GM19351 (cell line): ENCODE measurements around the gene CENPP.

Experiments used
- ATAC-seq: cut with Tn5 transposase; IDR thresholded peaks from one replicate; pipeline ENCODE4 v1.9.1; 2021; ENCODE audit warnings: mild to moderate bottlenecking, moderate library complexity; ENCODE audit not compliant: unreplicated experiment

The CENPP gene

DNA sequence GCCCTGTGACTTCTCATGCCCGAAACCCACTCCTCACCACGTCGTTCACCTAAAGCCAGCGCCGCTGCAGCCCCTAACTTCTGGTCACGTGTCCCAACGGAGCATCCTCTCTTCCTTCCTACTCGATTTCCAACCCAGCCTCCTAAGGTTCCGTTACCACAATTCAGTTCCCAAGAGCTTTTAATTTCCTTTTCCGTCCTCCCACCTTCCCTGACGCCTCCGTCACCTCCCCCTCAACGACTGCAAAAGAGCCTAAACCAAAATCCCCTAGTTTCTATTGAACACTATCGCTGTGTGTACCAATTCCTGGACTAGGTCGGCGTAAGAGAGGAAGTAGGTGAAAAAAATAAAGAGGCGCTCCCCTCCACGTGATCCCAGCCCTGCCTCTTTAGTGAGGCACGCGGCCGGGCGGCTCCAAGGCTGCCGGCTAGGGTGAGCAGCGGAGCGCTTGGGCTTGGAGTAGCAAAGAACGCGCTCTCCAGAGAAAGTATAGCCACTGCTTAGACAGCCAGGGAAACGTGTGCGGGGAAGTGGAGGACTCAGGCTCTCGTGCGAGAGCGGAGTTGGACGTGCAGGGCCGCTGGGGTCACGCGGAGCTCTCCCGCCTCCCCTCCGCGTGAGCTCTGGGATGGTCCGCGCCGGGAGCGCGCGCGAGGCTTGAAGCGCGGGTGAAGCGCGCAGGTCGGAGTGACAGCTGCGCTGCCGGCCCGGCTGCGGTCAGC is at the start of gene CENPP, which contains the start of gene NOL8:
Gene CENPP (plus strand): TSS at position 685 of the 722 bp plus-strand sequence.
Gene NOL8 (minus strand): TSS at position 82 of the 722 bp plus-strand sequence. CDS start 1,189 bp downstream, outside the sequence.
- ATAC-seq: peak; percentile 93

GRCh38 chr9:92276331-92277032 is 49.3 kb upstream of the CENPP start:
- no peak for ATAC-seq

DNA sequence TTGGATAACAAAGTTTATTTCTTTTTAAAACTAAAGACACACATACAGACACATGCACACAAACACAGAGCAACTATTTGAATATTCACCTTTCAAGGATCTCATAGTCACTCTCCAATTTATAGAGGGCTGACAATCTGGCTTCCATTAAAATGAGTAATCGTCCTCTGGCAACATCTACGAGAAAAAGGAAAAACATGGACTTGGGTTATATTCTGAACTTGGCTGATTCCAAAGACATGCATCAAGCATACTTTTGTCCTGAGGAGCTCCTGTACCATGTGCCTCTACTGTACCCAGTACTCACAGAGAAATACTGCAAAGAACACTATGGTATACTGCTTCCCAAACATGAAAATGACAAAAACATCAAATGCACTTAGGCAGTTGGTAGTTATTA is 47.6 kb upstream of the CENPP start:
- ATAC-seq: no peak

GRCh38 chr9:92279302-92279701 is 46.5 kb upstream of the CENPP start:
- no peak for ATAC-seq

- ATAC-seq: no peak
Measured at GRCh38 chr9:92289708-92290390, 35.9 kb upstream of the CENPP start.

DNA sequence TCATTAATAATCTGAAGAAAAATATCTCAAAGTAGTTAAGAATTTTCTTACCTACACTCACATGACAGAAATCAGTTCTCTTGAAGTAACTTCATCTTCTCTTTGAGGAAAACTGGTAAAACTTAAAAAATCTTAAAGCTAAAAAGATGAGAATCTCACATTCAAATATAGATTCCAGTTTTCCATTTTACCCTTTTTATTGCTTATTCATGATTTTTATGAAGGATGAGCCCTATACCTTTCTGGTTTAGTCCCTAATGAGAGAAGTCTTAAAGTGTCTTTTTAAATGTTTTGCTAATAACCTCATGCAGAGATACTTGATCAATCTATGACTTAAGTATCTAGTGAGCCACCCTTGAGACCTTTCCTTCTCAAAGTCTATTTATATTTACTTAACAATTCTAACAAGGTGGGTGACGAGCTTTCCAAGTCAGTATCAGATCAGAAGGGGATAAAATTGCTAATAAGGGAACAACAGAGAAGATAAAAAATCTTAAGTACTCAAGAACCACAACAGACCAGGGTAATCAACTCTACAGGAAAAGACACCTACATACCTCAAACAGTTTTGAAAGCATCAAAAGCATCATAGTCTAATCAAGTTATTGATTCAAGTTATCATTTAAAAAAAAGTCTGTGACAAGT is 34.8 kb upstream of the CENPP start:
- no peak for ATAC-seq

DNA sequence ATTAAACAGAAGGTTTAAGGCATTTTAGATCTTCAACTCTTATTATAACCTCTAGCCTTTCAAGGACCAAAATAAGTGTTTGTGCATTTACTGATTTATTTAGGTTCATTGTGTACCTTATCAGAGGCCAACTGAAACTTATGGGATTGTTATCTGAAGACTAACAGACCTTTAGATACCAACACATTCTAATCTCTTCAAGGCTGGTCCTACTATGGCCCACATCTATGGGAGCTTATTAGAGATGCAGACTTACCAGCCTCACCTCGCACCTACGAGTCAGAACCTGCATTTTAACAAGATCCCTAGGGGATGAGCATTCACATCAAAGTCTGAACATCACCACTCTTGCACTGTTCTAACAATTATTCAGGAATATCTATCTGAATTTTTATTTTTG is 34.2 kb upstream of the CENPP start:
- ATAC-seq: no peak

DNA sequence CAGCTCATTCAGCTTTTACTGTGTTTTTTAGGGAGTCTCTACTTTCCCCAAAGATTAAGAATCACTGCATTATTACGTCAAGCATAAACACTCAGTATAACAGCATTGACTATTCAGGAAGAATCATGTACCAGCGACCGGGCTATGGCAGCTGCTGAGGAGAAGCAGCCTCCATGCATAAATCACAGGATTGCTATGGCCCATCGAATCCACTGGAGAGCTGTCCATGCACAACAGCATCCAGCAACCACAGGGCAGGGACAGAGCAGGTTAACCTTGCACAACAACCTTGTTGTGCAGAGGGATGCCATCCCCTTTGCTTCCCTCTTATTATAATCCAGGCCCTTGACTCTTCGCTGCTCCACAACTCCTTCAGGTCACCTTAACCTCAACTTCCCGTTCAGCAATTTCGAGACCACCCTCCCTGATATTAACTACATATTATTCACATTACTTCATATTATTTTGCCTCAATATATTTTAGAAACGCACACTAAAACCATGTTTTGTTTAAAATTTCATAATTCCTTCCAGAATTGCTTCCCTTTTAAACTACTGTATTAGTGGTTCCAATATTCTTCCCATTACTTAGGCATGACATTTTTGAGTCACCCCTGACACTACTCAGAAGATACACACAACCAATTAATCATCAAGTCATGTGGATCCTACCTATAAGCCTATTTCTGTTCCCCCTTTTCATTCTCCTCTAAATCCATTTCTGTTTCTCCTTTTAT is 33.2 kb upstream of the CENPP start:
- no peak for ATAC-seq

- no peak for ATAC-seq
Measured at GRCh38 chr9:92293075-92293354, 32.7 kb upstream of the CENPP start.

GRCh38 chr9:92293452-92294296 is 32.1 kb upstream of the CENPP start, which contains the start of gene IARS1:
IARS1 (minus strand) TSS chr9:92293697; CDS start chr9:92289419, 4,278 bp downstream.
- ATAC-seq: peak; percentile 96

DNA sequence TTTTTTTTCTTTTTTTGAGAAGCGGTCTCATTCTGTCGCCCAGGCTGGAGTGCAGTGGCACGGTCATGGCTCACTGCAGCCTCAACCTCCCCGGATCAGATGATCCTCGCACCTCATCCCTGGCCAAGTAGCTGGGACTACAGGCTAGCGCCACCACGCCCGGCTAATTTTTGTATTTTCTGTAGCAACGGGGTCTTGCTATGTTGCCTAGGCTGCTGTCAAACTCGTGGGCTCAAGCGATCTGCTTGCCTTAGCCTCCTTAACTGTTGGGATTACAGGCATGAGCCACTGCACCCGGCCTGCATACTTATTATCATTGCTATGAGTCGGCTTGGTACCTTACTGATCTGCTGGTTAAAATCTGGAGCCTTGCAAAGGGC is 31.5 kb upstream of the CENPP start:
- ATAC-seq: no peak

DNA sequence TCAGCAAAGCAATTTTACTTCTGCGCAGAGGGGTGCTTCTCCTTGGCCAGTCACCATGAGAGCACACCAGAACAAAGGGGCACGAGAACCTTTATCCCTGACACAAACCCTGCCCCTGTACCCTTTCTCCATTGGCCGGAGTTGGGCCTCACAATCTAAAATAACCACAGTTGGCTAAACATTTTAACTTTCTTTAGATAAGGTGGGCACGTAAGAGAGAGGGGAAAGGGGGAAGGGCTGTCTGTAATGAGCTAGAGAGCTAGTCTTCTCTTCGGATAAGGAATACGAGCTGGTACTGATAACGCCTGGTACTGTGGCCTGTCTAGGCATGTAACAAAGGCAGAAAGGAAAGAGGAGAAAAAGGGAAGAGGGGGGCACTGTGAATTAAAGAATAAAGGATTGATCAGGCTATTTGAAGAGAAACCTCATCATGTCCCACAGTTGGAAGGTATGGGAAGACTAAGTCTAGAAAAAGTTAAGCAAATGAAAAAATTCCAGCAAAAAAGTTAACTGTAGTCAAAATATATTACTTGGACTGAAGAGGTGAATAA is 30.4 kb upstream of the CENPP start:
- ATAC-seq: no peak

- ATAC-seq: no peak
Measured at GRCh38 chr9:92295827-92296258, 29.9 kb upstream of the CENPP start.

DNA sequence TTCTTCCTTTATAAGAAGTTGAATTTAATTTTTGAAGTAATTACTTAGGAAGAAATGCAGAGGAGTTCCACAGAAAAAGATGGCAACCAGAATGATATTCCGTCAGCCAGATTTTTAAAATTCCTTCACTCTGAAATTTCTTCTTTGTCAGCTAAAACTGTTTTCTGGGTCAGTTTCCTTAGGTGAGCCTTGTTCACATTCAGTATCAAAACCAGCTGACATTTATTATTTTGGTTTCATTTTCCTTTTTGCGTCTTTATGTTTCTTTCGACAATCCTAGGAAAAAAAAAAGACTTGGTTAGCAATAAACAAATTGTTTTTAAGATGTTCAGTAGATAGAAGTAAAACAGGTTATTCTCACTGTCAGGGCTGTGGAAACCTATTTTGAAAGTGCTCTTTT is 28.1 kb upstream of the CENPP start:
- no peak for ATAC-seq

DNA sequence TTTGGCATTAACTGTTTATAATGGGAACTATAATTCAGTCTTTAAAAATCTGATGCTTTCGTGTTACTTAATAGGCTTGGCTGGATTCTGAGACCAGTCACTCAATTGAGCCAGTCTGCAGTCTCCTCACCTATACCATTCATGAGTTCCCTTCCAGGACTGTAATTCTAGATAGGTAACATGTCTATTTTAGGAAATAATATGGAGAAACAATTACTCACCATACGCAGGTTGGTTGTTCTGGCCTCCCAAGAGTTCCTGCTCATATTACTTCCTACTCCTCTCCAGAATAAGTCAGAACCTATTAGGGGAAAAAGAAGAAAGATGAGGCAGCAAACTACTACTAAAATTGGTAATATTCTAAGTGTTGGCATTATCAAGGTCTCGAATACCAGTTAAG is 27.7 kb upstream of the CENPP start:
- no peak for ATAC-seq

GRCh38 chr9:92299116-92299515 is 26.6 kb upstream of the CENPP start:
- ATAC-seq: no peak

DNA sequence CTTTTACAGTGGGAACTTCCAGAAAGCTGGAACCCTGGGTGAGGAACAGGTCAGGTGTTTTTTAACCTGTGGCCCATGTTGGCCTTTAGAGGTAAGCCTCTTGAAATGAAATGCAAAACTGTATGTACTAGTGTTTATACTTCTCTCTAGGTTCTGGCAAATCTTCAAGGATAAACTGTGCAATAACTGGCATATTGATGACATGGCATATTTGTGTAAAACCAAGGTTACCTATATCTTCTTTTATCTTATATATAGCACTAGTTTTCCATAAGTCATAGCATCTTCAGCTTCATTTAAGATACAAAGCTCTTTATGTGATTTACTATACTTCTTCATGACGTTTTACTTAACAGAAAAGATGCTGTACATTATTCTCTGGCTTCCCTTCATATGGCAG is 24.8 kb upstream of the CENPP start:
- no peak for ATAC-seq

DNA sequence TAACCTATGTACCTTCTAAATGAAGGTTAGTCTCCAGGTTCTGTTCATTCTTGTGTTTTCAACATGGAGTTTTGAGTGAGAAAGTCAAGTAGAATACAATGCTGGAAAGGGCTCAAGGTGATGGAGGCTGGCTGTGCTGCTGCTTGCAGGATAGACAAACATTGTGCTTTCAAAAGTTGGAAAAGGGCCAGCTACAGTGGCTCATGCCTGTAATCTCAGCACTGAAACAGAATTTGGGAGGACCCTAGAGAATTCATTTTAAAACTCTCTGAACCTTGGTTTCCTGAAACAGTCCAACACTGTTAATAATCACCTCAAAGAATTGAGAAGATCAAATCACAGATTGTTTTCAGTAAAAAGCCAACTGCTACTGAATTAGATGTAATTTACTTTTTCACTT is 16.9 kb upstream of the CENPP start:
- no peak for ATAC-seq

DNA sequence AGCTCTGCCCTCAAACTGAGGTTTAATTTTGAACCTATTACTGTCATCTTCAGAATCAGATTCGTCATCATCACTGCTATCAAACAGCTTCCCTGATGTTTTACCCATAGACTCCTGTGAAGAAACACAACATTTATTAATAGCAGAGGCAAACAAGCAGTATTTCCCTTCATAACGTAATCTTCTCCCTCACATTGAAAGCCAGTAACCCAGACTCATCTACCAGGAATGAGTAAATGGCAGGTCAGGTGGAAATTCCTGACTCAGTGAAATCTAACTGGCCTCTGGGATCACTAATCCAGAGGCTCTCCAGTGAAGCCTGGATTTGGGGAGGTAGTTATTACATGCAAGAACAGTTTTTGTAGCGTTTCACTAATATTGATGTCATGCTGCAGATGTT is 15.2 kb upstream of the CENPP start:
- no peak for ATAC-seq
